K562 (cell line): Measurements from ENCODE around the gene ZNF780B. TPM values are rescaled to one million over a fixed set of nuclear protein-coding genes. Genes with fewer than 3 reads are reported as not detected.

Source experiments
- BRCA1 ChIP-seq, 2 experiments: fragments of 450-650 bp in 1 of 2; sonication (generic) in 1 of 2; formaldehyde crosslinking in 1 of 2; IDR thresholded peaks; 2 replicates each; pipeline versions ENCODE4 v1.5.0 to v1.6.1; 2017 to 2020; ENCODE audit warnings: mild to moderate bottlenecking in 1 of 2, missing genetic modification reagents in 1 of 2
- EGR1 ChIP-seq: fragments of 450-650 bp; conservative IDR thresholded peaks from 2 replicates; pipeline ENCODE4 v1.6.1; 2017; ENCODE audit warnings: mild to moderate bottlenecking
- HDAC6 ChIP-seq: IDR thresholded peaks from 2 replicates; pipeline ENCODE4 v1.6.1; 2012; ENCODE audit warnings: low read depth, mild to moderate bottlenecking, control low read depth, inconsistent platforms, low read length, moderate library complexity
- KLF6 ChIP-seq: fragments of 250-450 bp; sonication (Bioruptor Pico); IDR thresholded peaks from 2 replicates; pipeline ENCODE4 v1.4.0; 2020; ENCODE audit warnings: mild to moderate bottlenecking, moderate library complexity, borderline replicate concordance
- MCM5 ChIP-seq: fragments of 450-650 bp; IDR thresholded peaks from 2 replicates; pipeline ENCODE4 v1.6.1; 2016; ENCODE audit warnings: low read depth
- POLR2H ChIP-seq: IDR thresholded peaks from 2 replicates; pipeline ENCODE4 v1.6.1; 2016; ENCODE audit warnings: missing genetic modification characterization, low read depth, mild to moderate bottlenecking, control low read depth, missing compliant biosample characterization, moderate library complexity
- RBM39 ChIP-seq: fragments of 200-400 bp; formaldehyde crosslinking; optimal IDR thresholded peaks from 2 replicates; pipeline ENCODE3; 2018; ENCODE audit warnings: low read depth, low read length
- SOX6 ChIP-seq: fragments of 450-650 bp; IDR thresholded peaks from 2 replicates; pipeline ENCODE4 v1.6.1; 2014; ENCODE audit warnings: mild to moderate bottlenecking
- TBP ChIP-seq: optimal IDR thresholded peaks from 2 replicates; pipeline ENCODE3; 2011; ENCODE audit warnings: low read depth, low read length, improper control_type of control experiment
- TFAM ChIP-seq: fragments of 250-450 bp; sonication (Bioruptor Pico); conservative IDR thresholded peaks from 2 replicates; pipeline ENCODE4 v1.5.0; 2021; ENCODE audit warnings: mild to moderate bottlenecking, moderate library complexity
- TRIM24 ChIP-seq, 2 experiments: fragments of 450-650 bp; IDR thresholded peaks; 2 replicates each; pipeline ENCODE4 v1.6.1; 2016
- polyA plus RNA-seq, 8 experiments: library from polyadenylated mRNA; depleted of rRNA in 4 of 8; stranded (reverse) in 5 of 8; unstranded in 3 of 8; fragments of >200 nt; fragmentation: Nextera tagmentation in 2 of 8; fragmentation: Illumina TruSeq in 1 of 8; extraction: Ambion mirVana in 2 of 8; extraction: Trizol in 1 of 8; gene quantifications; 2 replicates each; pipeline versions ENCODE4 v1.2.1 to v1.2.3, GENCODE V29; 2011 to 2014; ENCODE audit warnings: inconsistent platforms in 1 of 8, missing spikeins in 1 of 8
- total RNA-seq, 7 experiments: library from RNA; depleted of rRNA in 6 of 7; stranded (reverse); fragments of >200 nt in 6 of 7; fragmentation: Illumina TruSeq in 2 of 7; extraction: Trizol in 2 of 7; gene quantifications; 2 replicates each; pipeline versions ENCODE4 v1.2.1 to v1.2.3, GENCODE V29; 2011 to 2021; ENCODE audit warnings: low replicate concordance in 1 of 7
- TF ChIP-seq, protein P1 (sequence below): fragments of 450-650 bp; formaldehyde crosslinking; IDR thresholded peaks from 2 replicates; pipeline ENCODE4 v1.4.0; 2020; ENCODE audit warnings: mild to moderate bottlenecking, moderate library complexity
- TF ChIP-seq, protein P2 (sequence below): fragments of 450-650 bp; formaldehyde crosslinking; IDR thresholded peaks from 2 replicates; pipeline ENCODE4 v1.4.0; 2020; ENCODE audit warnings: mild to moderate bottlenecking, moderate library complexity
- TF ChIP-seq, protein P3 (sequence below): fragments of 200-400 bp; formaldehyde crosslinking; IDR thresholded peaks from 2 replicates; pipeline ENCODE4 v1.6.1; 2017; ENCODE audit warnings: mild to moderate bottlenecking, low read depth, low read length, moderate library complexity

ZNF780B gene
- total and polyA plus RNA-seq, 9 of the 15 experiments (the other 6 are each of a cell fraction or from before 2014, with no cell fraction given): 3.9 to 18.4 (median 8.8) TPM

DNA sequence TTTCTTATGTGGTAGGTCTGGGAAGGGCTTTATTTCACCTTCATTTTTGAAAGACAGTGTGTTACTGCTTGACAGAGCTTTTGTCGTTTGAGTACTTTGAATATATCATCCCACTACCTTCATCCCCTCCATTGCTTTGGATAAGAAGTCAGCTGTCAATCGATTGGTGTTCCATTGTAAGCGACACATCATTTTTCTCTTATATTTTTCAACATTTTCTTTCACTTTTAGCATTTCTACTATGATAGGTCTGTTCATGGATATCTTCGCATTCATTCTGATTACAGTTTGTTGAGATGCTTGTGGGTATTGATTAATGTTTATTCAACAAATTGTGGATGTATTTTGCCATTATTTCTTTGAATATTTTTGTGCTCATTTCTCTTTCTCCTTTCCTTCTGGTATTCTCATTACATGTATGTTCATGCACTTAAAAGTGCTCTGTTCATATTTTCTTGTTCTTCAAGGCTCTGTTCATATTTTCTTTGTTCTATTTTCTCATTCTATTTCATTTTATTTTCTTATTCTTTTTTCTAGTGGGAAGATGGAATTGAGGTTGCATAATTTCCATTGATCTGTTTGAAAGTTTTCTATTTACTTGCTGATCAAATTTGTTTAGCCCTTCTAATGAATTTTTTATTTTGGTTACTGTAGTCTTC lies 30.0 kb downstream of the ZNF780B start (continued):
- TF ChIP-seq KLF6 (no peak), TFAM (no peak), TRIM24 (IDR thresholded peaks at IDR 0.05) (peak in 1 of 2 experiments; percentile 50; a peak in 2 of 4 replicates), POLR2H (tag) (0 out of 2 replicates have a peak, but pooled peaks have one; percentile 20), EGR1 (no peak), RBM39 (no peak), MCM5 (no peak), TBP (no peak), HDAC6 (no peak), BRCA1 (IDR thresholded peaks at IDR 0.05) (no peak), BRCA1 (CRISPR knock-in tag; IDR thresholded peaks at IDR 0.05) (no peak), SOX6 (peak; percentile 24; the same call in 1 of the 2 replicates)
- TF ChIP-seq, protein P1, sequence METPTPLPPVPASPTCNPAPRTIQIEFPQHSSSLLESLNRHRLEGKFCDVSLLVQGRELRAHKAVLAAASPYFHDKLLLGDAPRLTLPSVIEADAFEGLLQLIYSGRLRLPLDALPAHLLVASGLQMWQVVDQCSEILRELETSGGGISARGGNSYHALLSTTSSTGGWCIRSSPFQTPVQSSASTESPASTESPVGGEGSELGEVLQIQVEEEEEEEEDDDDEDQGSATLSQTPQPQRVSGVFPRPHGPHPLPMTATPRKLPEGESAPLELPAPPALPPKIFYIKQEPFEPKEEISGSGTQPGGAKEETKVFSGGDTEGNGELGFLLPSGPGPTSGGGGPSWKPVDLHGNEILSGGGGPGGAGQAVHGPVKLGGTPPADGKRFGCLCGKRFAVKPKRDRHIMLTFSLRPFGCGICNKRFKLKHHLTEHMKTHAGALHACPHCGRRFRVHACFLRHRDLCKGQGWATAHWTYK (CRISPR knock-in tag): no peak
- TF ChIP-seq, protein P2, sequence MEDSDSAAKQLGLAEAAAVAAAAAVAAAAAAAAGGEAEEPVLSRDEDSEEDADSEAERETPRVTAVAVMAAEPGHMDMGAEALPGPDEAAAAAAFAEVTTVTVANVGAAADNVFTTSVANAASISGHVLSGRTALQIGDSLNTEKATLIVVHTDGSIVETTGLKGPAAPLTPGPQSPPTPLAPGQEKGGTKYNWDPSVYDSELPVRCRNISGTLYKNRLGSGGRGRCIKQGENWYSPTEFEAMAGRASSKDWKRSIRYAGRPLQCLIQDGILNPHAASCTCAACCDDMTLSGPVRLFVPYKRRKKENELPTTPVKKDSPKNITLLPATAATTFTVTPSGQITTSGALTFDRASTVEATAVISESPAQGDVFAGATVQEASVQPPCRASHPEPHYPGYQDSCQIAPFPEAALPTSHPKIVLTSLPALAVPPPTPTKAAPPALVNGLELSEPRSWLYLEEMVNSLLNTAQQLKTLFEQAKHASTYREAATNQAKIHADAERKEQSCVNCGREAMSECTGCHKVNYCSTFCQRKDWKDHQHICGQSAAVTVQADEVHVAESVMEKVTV: no peak
- TF ChIP-seq, protein P3, sequence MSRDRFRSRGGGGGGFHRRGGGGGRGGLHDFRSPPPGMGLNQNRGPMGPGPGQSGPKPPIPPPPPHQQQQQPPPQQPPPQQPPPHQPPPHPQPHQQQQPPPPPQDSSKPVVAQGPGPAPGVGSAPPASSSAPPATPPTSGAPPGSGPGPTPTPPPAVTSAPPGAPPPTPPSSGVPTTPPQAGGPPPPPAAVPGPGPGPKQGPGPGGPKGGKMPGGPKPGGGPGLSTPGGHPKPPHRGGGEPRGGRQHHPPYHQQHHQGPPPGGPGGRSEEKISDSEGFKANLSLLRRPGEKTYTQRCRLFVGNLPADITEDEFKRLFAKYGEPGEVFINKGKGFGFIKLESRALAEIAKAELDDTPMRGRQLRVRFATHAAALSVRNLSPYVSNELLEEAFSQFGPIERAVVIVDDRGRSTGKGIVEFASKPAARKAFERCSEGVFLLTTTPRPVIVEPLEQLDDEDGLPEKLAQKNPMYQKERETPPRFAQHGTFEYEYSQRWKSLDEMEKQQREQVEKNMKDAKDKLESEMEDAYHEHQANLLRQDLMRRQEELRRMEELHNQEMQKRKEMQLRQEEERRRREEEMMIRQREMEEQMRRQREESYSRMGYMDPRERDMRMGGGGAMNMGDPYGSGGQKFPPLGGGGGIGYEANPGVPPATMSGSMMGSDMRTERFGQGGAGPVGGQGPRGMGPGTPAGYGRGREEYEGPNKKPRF: no peak
